A549 (cell line): Measurements from ENCODE around the gene CMBL. TPM values are rescaled to one million over a fixed set of nuclear protein-coding genes. Genes with fewer than 3 reads are reported as not detected.

ENCODE experiments used
- ATAC-seq, 2 experiments: fragments of 200-7000 bp in 1 of 2; fragments of >200 bp in 1 of 2; cut with Nextera tagmentation in 1 of 2; cut with Tn5 transposase in 1 of 2; 3 replicates each; pipeline versions ENCODE4 v1.8.0 to v1.9.1; 2018 to 2020; ENCODE audit warnings: mild to moderate bottlenecking in 1 of 2, moderate library complexity in 1 of 2
- CTCF ChIA-PET: fragments of 300-600 bp; sonication (Branson Sonifier 250); formaldehyde crosslinking; extraction: SDS; loops from one replicate; lab custom pipeline; 2021; ENCODE audit warnings: antibody characterized with exemption, inconsistent platforms; lab: Yijun Ruan, JAX
- POLR2A ChIA-PET: fragments of 350-600 bp; formaldehyde crosslinking; extraction: SDS; loops from one replicate; lab custom pipeline; 2021; ENCODE audit warnings: antibody characterized with exemption, inconsistent platforms; lab: Yijun Ruan, JAX
- DNase-seq, 2 experiments: peaks; one replicate each; pipeline versions ENCODE4 v3.0.0 to v3.0.0-alpha.2; 2011 to 2016; ENCODE audit warnings: low read depth in 1 of 2, low spot score in 1 of 2
- FAIRE-seq: peaks from 2 replicates; lab custom pipeline; 2011; peaks lifted over from hg19 to GRCh38; lab: Jason Lieb, UNC
- H3K27ac ChIP-seq, 2 experiments: fragments of >200 bp; sonication (Bioruptor Twin); formaldehyde crosslinking; 3 replicates each; pipeline ENCODE4 v1.5.1; 2016 to 2017
- H3K4me1 ChIP-seq: fragments of >200 bp; sonication (Bioruptor Twin); formaldehyde crosslinking; 3 replicates; pipeline ENCODE4 v1.6.1; 2016
- H3K4me2 ChIP-seq: fragments of >200 bp; sonication (Bioruptor Twin); formaldehyde crosslinking; 3 replicates; pipeline ENCODE4 v1.6.1; 2016
- H3K4me3 ChIP-seq: fragments of >200 bp; sonication (Bioruptor Twin); formaldehyde crosslinking; 3 replicates; pipeline ENCODE4 v1.5.1; 2016
- H3K9me3 ChIP-seq: fragments of >200 bp; sonication (Bioruptor Twin); formaldehyde crosslinking; 3 replicates; pipeline ENCODE4 v1.6.1; 2016
- CHD4 ChIP-seq: fragments of 200-600 bp; sonication (generic); IDR thresholded peaks from 2 replicates; pipeline ENCODE4 v1.6.1; 2016; ENCODE audit warnings: antibody characterized with exemption, mild to moderate bottlenecking, borderline replicate concordance
- FOXS1 ChIP-seq: fragments of 250-450 bp; sonication (Bioruptor Pico); IDR thresholded peaks from 2 replicates; pipeline ENCODE4 v1.5.0; 2020; ENCODE audit warnings: mild to moderate bottlenecking, moderate library complexity
- JUN ChIP-seq, 2 experiments: fragments of >200 bp; sonication (Bioruptor Twin); formaldehyde crosslinking; IDR thresholded peaks; 2 replicates in 1 of 2; 3 replicates in 1 of 2; pipeline ENCODE4 v1.6.1; 2016 to 2017
- KDM5A ChIP-seq: fragments of 200-600 bp; sonication (generic); IDR thresholded peaks from 2 replicates; pipeline ENCODE4 v1.6.1; 2016; ENCODE audit warnings: antibody characterized with exemption, mild to moderate bottlenecking
- MAX ChIP-seq: IDR thresholded peaks from 2 replicates; pipeline ENCODE4 v1.6.1; 2012
- MYC ChIP-seq: IDR thresholded peaks from 2 replicates; pipeline ENCODE4 v1.6.1; 2012; ENCODE audit warnings: mild to moderate bottlenecking, inconsistent platforms, low read length, improper control_type of control experiment, borderline replicate concordance
- NPAS2 ChIP-seq: fragments of 250-450 bp; sonication (Bioruptor Pico); IDR thresholded peaks from 2 replicates; pipeline ENCODE4 v1.8.0; 2022; ENCODE audit warnings: mild to moderate bottlenecking, moderate library complexity, borderline replicate concordance
- PHF8 ChIP-seq: fragments of 200-600 bp; sonication (generic); IDR thresholded peaks from 2 replicates; pipeline ENCODE4 v1.6.1; 2016; ENCODE audit warnings: low read depth, mild to moderate bottlenecking, antibody characterized with exemption, moderate library complexity, borderline replicate concordance
- POLR2A ChIP-seq: IDR thresholded peaks from 2 replicates; pipeline ENCODE4 v1.6.1; 2012; ENCODE audit warnings: mild to moderate bottlenecking, low read length
- RARB ChIP-seq: fragments of 250-450 bp; sonication (Bioruptor Pico); IDR thresholded peaks from 2 replicates; pipeline ENCODE4 v1.8.0; 2021; ENCODE audit warnings: mild to moderate bottlenecking, moderate library complexity
- ZNF302 ChIP-seq: fragments of 250-450 bp; sonication (Bioruptor Pico); IDR thresholded peaks from 2 replicates; pipeline ENCODE4 v1.9.0; 2021; ENCODE audit warnings: inconsistent platforms, mild to moderate bottlenecking, moderate library complexity
- WGBS: methylation state at CpG from one replicate; pipeline ENCODE4 v1.1.6; 2017; ENCODE audit errors: missing lambda C conversion rate; 5-methylcytosine and 5-hydroxymethylcytosine counted together
- polyA minus RNA-seq: library from RNA; depleted of rRNA, polyadenylated mRNA; stranded (reverse); fragments of >200 nt; gene quantifications from 2 replicates; pipeline ENCODE4 v1.2.3, GENCODE V29; 2011; rRNA and poly(A)+ RNA removed
- polyA plus RNA-seq, 4 experiments: library from polyadenylated mRNA; depleted of rRNA in 3 of 4; stranded (reverse); fragments of >200 nt; fragmentation: RNase III in 1 of 4; extraction: RNeasy Plus Mini Kit Qiagen cat#74134 plus additional on column Dnase treatment in 1 of 4; gene quantifications; 2 replicates in 3 of 4; 3 replicates in 1 of 4; pipeline ENCODE4 v1.2.3, GENCODE V29; 2011 to 2017

CMBL gene
- 23.5 and 23.6 TPM in 2 replicates for polyA plus RNA-seq (2011; rRNA removed)
- 24.9 and 33.1 TPM in 2 replicates for polyA plus RNA-seq (2012; cell fraction: cytosol; rRNA removed)
- polyA plus RNA-seq (2012; cell fraction: nucleus; rRNA removed): 21.0 and 22.2 TPM in 2 replicates
- 32.6 to 35.7 TPM (median 33.8 TPM) in 3 replicates for polyA plus RNA-seq (2017; fragmentation: RNase III; extraction: RNeasy Plus Mini Kit Qiagen cat#74134 plus additional on column Dnase treatment)
- 20.4 and 21.6 TPM in 2 replicates for polyA minus RNA-seq

- no peak for FAIRE-seq
These were observed at the start of gene CMBL for GRCh38 chr5:10307206-10308148. Gene CMBL, minus strand, starts transcription at chr5:10307902. Its CDS starts 17,140 bp downstream, at chr5:10290762.

GRCh38 chr5:10355071-10355889, 47.6 kb upstream of the CMBL start:
- H3K27ac ChIP-seq: peak overlapping the region; percentile 97 to 99; a peak in 3 of 6 replicates

More at GRCh38 chr5:10307206-10308148, at the start of gene CMBL:
- Histone ChIP-seq H3K4me1 (peaks cover 27% of the 10 kb centered on the region), H3K9me3 (no peaks in the 10 kb centered on the region), H3K27ac (peak within 1 kb of the TSS; percentile 79 to 84), H3K4me3 (peak within 1 kb of the TSS; percentile 49), H3K4me2 (peak within 1 kb of the TSS; percentile 70)
- ATAC-seq: peak; percentile 67 to 72
- CTCF ChIA-PET: interaction anchor here (1.6 kb wide), 1 partner anchor 24 kb away, joined by 4 read pairs; no protein-coding TSS in a partner anchor
- 70% methylated on average over 55 of the region's 56 CpGs for WGBS
- POLR2A ChIA-PET: no interaction called here
- peak in 1 of 2 experiments; percentile 64 for DNase-seq
- TF ChIP-seq POLR2A (peak; percentile 32), MAX (peak; percentile 62; the same call in 1 of the 2 replicates), ZNF302 (CRISPR knock-in tag) (no peak)

GRCh38 chr5:10354048-10354872, 46.6 kb upstream of the CMBL start:
- WGBS: under 1% methylated on average over 37 of the region's 54 CpGs
- peak overlapping the region; percentile 91 for H3K4me3 ChIP-seq
- 0 out of 2 replicates have a peak, but pooled peaks have one; percentile 41 for TF ChIP-seq FOXS1 (CRISPR knock-in tag)
- TF ChIP-seq CHD4: no peak
- TF ChIP-seq RARB: no peak
- peak; percentile 9; the same call in 1 of the 2 replicates for TF ChIP-seq KDM5A
- TF ChIP-seq POLR2A: no peak
- peak; percentile 48; the same call in 1 of the 2 replicates for TF ChIP-seq PHF8
- no peak for TF ChIP-seq NPAS2
- TF ChIP-seq, all 56 proteins: peak for 3
- CTCF ChIA-PET: interaction anchor here (0.9 to 1.6 kb wide), 5 partner anchors 8 to 71 kb away, joined by 3 to 6 read pairs (median 3); no protein-coding TSS in a partner anchor
- peak; percentile 33 to 74 for DNase-seq
- H3K4me1 ChIP-seq: peaks cover 30% of the 10 kb centered on the region
- H3K9me3 ChIP-seq: no peaks in the 10 kb centered on the region
- peak overlapping the region; percentile 97 to 99 for H3K27ac ChIP-seq
- POLR2A ChIA-PET: interaction anchor here (0.7 to 1.6 kb wide), 24 partner anchors 8 to 479 kb away, joined by 3 to 19 read pairs (median 5); partner anchors contain the start of genes ATPSCKMT and CCT5
- peak; percentile 39 to 41 for ATAC-seq
- peak overlapping the region; percentile 93 for H3K4me2 ChIP-seq
- FAIRE-seq: no peak

More at GRCh38 chr5:10355071-10355889, 47.6 kb upstream of the CMBL start:
- no peak for FAIRE-seq
- ChIA-PET CTCF (interaction anchor here (0.9 to 1.4 kb wide), 3 partner anchors 13 to 69 kb away, joined by 3 to 6 read pairs (median 3); no protein-coding TSS in a partner anchor), POLR2A (no interaction called here)
- peak overlapping the region; percentile 91 for H3K4me3 ChIP-seq
- H3K4me2 ChIP-seq: peak overlapping the region; percentile 93
- peaks cover 30% of the 10 kb centered on the region for H3K4me1 ChIP-seq
- no peak for ATAC-seq
- H3K9me3 ChIP-seq: no peaks in the 10 kb centered on the region
- no peak for DNase-seq
- 33% methylated on average over 16 of the region's 16 CpGs for WGBS
- 0 out of 5 replicates have a peak, but pooled peaks of 1 of the 2 experiments have one; percentile 35 for TF ChIP-seq JUN (IDR thresholded peaks at IDR 0.05)
- no peak for TF ChIP-seq CHD4
- no peak for TF ChIP-seq MYC
